CD4-positive, alpha-beta T cell treated with Interferon alpha-2 for 1 hour (primary cell): ENCODE measurements around the gene TPTE.
"Not testable (repeated sequence)": the region's sequence is repeated elsewhere in the genome, so short reads cannot be mapped to it uniquely, and the experiment has no call there.

Experiments used
- DNase-seq, 2 donors: peaks; one replicate each; pipeline ENCODE4 v3.0.0-alpha.2; 2020 to 2022

TPTE gene

GRCh38 chr21:10617133-10617752, 95.9 kb downstream of the TPTE start:
- not testable (repeated sequence) for DNase-seq

DNA sequence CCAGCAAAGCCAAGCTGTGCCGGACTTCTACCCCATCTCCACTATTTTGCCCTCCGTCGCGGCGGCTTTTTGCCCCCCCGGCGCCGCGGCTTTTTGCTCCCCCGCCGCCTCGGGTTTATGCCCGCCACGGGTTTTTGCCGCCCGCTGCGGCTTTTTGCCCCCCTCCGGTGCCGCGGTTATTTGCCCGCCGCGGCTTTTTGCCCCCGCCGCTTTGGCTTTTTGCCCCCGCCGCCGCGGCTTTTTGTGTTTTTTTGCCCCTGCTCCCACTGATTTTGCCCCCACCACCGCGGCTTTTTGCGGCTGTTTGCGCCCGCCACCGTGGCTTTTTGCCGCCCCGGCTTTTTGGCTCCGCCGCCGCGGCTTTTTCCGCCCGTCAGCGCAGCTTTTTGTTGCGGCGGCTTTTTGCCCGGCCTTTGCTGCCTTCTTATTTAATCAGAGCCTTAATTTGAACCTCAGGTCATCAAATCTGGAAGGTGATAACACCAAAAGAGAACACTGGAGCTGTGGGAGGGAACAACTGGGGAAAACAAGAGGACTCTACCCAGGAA, 106.0 kb downstream of the TPTE start:
- DNase-seq, result no peak

- DNase-seq, result not testable (repeated sequence)
Measured at GRCh38 chr21:10629239-10629638, 107.9 kb downstream of the TPTE start.

DNA sequence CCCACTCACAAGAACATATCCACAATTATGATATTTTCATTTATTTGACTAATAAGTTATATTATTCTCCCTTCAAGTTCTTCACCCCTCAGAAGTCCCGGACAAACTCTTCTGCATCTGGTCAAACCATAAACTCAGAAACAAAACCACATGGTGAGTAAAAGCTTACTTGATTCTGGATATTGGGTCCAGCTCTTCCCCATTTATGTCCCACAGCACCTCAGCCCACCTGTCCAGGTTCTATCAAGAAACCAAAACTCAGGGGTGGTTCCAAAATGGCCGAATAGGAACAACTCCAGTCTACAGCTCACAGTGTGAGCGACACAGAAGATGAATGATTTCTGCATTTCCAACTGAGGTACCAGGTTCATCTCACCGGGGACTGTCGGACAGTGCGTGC, 109.4 kb downstream of the TPTE start:
- DNase-seq, result not testable (repeated sequence)

DNA sequence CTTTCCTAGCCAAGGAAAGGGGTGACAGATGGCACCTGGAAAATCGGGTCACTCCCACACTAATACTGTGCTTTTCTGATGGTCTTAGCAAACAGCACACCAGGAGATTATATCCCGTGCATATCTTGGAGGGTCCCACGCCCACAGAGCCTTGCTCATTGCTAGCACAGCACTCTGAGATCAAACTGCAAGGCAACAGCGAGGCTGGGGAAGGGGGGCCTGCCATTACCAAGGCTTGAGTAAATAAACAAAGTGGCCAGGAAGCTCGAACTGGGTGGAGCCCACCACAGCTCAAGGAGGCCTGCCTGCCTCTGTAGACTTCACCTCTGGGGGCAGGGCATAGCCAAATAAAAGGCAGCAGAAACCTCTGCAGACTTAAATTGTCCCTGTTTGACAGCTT, 109.9 kb downstream of the TPTE start:
- DNase-seq, result not testable (repeated sequence)

DNA sequence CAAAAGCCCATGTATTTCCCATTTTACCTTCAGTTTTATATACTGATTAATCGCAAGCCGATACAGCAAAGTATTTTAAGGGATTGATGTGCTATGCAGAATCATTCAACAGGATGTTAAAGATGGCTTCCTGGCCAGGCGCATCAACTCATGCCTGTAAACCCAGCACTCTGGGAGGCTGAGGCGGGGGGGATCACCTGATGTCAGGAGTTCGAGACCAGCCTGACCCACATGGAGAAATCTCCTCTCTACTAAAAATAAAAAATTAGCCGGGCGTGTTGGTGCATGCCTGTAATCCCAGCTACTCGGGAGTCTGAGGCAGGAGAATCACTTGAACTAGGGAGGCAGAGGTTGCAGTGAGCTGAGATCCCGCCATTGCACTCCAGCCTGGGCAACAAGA, 116.8 kb downstream of the TPTE start:
- DNase-seq, result not testable (repeated sequence)

GRCh38 chr21:10639123-10639522, 117.7 kb downstream of the TPTE start:
- no peak for DNase-seq

- not testable (repeated sequence) for DNase-seq
Measured at GRCh38 chr21:10639746-10640145, 118.4 kb downstream of the TPTE start.

- DNase-seq, result no peak
Measured at GRCh38 chr21:10640446-10640845, 119.1 kb downstream of the TPTE start.

DNA sequence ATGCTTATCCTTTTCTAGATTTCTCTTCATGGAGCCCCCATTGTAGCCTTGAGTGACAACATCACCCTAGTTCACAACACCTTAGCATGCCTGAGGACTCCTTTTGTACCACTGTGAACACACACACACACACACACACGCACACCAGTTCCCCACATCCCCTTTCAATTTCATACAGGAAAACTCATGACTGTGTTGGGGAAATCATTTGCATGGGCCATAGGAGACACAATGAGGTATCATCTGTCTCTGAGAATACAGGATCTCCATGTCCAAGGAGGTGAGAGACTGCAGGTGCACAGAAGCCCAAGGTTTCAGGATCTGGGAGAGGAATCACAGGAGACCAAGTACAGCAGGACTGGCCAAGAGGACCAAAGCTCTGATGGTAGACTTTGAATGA, 119.7 kb downstream of the TPTE start:
- DNase-seq, result no peak

DNA sequence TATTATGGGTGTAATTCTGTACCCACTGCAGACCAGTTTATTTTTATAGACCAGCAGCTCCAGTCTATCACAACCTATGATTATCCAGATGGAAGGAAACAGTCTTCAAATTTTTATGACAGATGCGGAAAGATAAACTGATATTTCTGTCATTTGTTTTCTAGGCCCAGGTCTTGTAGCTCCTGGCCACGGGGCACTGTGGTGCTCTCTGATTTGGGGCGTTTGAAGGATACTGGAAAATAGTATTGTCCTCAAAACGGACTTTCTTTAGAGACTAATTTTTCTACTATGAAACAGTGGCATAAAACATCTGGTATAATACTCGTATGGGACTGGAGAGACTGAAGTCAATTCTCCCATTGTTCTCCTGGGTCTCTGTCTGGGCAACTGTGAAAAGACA, 124.3 kb downstream of the TPTE start:
- DNase-seq, result not testable (repeated sequence)

DNA sequence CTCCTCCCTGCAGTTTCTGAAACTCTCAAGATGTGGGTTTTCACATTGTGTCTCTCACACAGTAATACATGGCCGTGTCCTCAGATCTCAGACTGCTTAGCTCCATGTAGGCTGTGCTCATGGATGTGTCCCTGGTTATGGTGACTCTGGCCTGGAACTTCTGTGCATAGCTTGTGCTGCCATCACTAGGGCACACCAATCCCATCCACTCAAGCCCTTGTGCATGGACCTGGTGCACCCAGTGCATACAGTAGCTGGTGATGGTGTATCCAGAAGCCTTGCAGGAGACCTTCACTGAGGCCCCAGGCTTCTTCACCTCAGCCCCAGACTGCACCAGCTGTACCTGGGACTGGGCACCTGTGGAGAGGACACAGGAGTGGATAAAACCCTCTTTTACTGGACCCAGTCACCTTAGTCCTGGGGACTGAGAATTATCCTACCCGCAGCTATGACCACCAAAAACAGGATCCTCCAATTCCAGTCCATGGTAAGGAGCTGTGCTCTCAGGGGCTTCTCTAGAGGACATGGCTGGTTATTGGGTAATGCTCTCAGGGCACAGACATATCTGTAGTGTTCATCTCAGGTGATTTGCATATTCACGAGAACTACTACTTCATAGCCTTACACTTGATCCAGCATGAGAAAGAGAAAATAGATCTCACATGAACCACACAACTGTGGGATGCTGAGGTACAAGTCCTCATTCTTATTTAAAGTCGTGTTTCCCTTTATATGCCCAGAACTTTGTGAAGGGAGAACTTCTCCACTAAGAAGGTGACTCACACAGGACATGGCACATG, 128.2 kb downstream of the TPTE start:
- not testable (repeated sequence) for DNase-seq

- DNase-seq, result not testable (repeated sequence)
Measured at GRCh38 chr21:10650297-10650696, 128.9 kb downstream of the TPTE start.
